ENCODE data around the gene SUSD3.

GRCh38 chr9:93011114-93011513 lies 47.4 kb upstream of the SUSD3 start:
- TF ChIP-seq, protein P1, sequence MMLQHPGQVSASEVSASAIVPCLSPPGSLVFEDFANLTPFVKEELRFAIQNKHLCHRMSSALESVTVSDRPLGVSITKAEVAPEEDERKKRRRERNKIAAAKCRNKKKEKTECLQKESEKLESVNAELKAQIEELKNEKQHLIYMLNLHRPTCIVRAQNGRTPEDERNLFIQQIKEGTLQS (IDR thresholded peaks at IDR 0.05), result no peak
- no peak for TF ChIP-seq RAD21 (IDR thresholded peaks at IDR 0.05)
- TF ChIP-seq GABPA (IDR thresholded peaks at IDR 0.05 in 1 of 2, conservative IDR thresholded peaks at IDR 0.05 in 1 of 2), result no peak
- TF ChIP-seq, protein P2, sequence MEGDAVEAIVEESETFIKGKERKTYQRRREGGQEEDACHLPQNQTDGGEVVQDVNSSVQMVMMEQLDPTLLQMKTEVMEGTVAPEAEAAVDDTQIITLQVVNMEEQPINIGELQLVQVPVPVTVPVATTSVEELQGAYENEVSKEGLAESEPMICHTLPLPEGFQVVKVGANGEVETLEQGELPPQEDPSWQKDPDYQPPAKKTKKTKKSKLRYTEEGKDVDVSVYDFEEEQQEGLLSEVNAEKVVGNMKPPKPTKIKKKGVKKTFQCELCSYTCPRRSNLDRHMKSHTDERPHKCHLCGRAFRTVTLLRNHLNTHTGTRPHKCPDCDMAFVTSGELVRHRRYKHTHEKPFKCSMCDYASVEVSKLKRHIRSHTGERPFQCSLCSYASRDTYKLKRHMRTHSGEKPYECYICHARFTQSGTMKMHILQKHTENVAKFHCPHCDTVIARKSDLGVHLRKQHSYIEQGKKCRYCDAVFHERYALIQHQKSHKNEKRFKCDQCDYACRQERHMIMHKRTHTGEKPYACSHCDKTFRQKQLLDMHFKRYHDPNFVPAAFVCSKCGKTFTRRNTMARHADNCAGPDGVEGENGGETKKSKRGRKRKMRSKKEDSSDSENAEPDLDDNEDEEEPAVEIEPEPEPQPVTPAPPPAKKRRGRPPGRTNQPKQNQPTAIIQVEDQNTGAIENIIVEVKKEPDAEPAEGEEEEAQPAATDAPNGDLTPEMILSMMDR (IDR thresholded peaks at IDR 0.05; ENCODE audit: low read depth, low read length, missing input control), result no peak
- TF ChIP-seq MAX (IDR thresholded peaks at IDR 0.05), result no peak
- TF ChIP-seq JUND (IDR thresholded peaks at IDR 0.05), result no peak
- TF ChIP-seq, protein P3, sequence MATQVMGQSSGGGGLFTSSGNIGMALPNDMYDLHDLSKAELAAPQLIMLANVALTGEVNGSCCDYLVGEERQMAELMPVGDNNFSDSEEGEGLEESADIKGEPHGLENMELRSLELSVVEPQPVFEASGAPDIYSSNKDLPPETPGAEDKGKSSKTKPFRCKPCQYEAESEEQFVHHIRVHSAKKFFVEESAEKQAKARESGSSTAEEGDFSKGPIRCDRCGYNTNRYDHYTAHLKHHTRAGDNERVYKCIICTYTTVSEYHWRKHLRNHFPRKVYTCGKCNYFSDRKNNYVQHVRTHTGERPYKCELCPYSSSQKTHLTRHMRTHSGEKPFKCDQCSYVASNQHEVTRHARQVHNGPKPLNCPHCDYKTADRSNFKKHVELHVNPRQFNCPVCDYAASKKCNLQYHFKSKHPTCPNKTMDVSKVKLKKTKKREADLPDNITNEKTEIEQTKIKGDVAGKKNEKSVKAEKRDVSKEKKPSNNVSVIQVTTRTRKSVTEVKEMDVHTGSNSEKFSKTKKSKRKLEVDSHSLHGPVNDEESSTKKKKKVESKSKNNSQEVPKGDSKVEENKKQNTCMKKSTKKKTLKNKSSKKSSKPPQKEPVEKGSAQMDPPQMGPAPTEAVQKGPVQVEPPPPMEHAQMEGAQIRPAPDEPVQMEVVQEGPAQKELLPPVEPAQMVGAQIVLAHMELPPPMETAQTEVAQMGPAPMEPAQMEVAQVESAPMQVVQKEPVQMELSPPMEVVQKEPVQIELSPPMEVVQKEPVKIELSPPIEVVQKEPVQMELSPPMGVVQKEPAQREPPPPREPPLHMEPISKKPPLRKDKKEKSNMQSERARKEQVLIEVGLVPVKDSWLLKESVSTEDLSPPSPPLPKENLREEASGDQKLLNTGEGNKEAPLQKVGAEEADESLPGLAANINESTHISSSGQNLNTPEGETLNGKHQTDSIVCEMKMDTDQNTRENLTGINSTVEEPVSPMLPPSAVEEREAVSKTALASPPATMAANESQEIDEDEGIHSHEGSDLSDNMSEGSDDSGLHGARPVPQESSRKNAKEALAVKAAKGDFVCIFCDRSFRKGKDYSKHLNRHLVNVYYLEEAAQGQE (IDR thresholded peaks at IDR 0.05), result no peak
- no peak for TF ChIP-seq EGR1 (IDR thresholded peaks at IDR 0.05; ENCODE audit: low read depth in 2 of 2)
- no peak for TF ChIP-seq YY1 (IDR thresholded peaks at IDR 0.05)
- TF ChIP-seq ZBTB33 (IDR thresholded peaks at IDR 0.05), result no peak
- TF ChIP-seq TAF1 (conservative IDR thresholded peaks at IDR 0.05), result no peak
